ENCODE data around the gene ZBTB1.

ZBTB1 gene

GRCh38 chr14:64542836-64543201 is 38.2 kb downstream of the ZBTB1 start:
- ATAC-seq, result no peak
- TF ChIP-seq ZNF8 (CRISPR knock-in tag; IDR thresholded peaks at IDR 0.05) (no peak), PPARA (CRISPR knock-in tag; IDR thresholded peaks at IDR 0.05; ENCODE audit: borderline replicate concordance) (no peak), ZFP30 (CRISPR knock-in tag; IDR thresholded peaks at IDR 0.05) (no peak), BACH2 (CRISPR knock-in tag; IDR thresholded peaks at IDR 0.05; ENCODE audit: borderline replicate concordance) (no peak), CSDC2 (CRISPR knock-in tag; IDR thresholded peaks at IDR 0.05) (no peak), ISL1 (CRISPR knock-in tag; IDR thresholded peaks at IDR 0.05) (no peak), GLIS3 (CRISPR knock-in tag; IDR thresholded peaks at IDR 0.05) (no peak)
- TF ChIP-seq, protein P1, sequence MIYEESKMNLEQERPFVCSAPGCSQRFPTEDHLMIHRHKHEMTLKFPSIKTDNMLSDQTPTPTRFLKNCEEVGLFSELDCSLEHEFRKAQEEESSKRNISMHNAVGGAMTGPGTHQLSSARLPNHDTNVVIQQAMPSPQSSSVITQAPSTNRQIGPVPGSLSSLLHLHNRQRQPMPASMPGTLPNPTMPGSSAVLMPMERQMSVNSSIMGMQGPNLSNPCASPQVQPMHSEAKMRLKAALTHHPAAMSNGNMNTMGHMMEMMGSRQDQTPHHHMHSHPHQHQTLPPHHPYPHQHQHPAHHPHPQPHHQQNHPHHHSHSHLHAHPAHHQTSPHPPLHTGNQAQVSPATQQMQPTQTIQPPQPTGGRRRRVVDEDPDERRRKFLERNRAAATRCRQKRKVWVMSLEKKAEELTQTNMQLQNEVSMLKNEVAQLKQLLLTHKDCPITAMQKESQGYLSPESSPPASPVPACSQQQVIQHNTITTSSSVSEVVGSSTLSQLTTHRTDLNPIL (CRISPR knock-in tag; IDR thresholded peaks at IDR 0.05; ENCODE audit: low read depth), result no peak

- no peak for ATAC-seq
- TF ChIP-seq ZNF565 (CRISPR knock-in tag; conservative IDR thresholded peaks at IDR 0.05; ENCODE audit: low read depth) (no peak), RARB (CRISPR knock-in tag; IDR thresholded peaks at IDR 0.05) (no peak)
Observed at GRCh38 chr14:64544607-64545312, 40.2 kb downstream of the ZBTB1 start.

DNA sequence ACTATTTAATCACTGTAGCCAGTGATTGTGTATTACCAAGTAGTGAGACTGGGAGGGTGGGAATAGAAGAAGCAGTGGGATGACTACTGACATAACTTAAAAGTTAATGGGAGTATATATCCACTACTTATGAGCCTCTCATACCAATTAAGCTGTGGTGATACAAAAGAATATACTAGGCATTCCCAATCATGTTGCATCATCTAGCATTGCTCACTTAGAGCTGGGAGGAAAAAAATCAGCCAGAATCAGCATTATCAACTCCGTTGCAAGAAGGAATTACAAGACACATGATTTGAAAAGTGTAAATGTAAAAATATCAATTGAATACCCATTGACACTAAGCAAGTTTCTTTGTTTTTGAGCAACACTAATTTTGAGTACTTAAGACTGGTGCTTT is 44.4 kb downstream of the ZBTB1 start:
- ATAC-seq, result no peak
- TF ChIP-seq ZC3H10 (CRISPR knock-in tag; IDR thresholded peaks at IDR 0.05) (no peak), OSR1 (CRISPR knock-in tag; IDR thresholded peaks at IDR 0.05) (no peak), ZNF70 (CRISPR knock-in tag; IDR thresholded peaks at IDR 0.05) (no peak), BACH2 (CRISPR knock-in tag; IDR thresholded peaks at IDR 0.05; ENCODE audit: borderline replicate concordance) (no peak), RARB (CRISPR knock-in tag; IDR thresholded peaks at IDR 0.05) (no peak), GLIS3 (CRISPR knock-in tag; IDR thresholded peaks at IDR 0.05) (no peak), ZNF8 (CRISPR knock-in tag; IDR thresholded peaks at IDR 0.05) (no peak), PPARA (CRISPR knock-in tag; IDR thresholded peaks at IDR 0.05; ENCODE audit: borderline replicate concordance) (no peak), PATZ1 (CRISPR knock-in tag; IDR thresholded peaks at IDR 0.05; ENCODE audit: borderline replicate concordance) (no peak)
- TF ChIP-seq, protein P2, sequence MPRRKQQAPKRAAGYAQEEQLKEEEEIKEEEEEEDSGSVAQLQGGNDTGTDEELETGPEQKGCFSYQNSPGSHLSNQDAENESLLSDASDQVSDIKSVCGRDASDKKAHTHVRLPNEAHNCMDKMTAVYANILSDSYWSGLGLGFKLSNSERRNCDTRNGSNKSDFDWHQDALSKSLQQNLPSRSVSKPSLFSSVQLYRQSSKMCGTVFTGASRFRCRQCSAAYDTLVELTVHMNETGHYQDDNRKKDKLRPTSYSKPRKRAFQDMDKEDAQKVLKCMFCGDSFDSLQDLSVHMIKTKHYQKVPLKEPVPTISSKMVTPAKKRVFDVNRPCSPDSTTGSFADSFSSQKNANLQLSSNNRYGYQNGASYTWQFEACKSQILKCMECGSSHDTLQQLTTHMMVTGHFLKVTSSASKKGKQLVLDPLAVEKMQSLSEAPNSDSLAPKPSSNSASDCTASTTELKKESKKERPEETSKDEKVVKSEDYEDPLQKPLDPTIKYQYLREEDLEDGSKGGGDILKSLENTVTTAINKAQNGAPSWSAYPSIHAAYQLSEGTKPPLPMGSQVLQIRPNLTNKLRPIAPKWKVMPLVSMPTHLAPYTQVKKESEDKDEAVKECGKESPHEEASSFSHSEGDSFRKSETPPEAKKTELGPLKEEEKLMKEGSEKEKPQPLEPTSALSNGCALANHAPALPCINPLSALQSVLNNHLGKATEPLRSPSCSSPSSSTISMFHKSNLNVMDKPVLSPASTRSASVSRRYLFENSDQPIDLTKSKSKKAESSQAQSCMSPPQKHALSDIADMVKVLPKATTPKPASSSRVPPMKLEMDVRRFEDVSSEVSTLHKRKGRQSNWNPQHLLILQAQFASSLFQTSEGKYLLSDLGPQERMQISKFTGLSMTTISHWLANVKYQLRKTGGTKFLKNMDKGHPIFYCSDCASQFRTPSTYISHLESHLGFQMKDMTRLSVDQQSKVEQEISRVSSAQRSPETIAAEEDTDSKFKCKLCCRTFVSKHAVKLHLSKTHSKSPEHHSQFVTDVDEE (CRISPR knock-in tag; IDR thresholded peaks at IDR 0.05), result no peak

- ATAC-seq, result no peak; the same call in 2 of the 3 replicates
- TF ChIP-seq, protein P3, sequence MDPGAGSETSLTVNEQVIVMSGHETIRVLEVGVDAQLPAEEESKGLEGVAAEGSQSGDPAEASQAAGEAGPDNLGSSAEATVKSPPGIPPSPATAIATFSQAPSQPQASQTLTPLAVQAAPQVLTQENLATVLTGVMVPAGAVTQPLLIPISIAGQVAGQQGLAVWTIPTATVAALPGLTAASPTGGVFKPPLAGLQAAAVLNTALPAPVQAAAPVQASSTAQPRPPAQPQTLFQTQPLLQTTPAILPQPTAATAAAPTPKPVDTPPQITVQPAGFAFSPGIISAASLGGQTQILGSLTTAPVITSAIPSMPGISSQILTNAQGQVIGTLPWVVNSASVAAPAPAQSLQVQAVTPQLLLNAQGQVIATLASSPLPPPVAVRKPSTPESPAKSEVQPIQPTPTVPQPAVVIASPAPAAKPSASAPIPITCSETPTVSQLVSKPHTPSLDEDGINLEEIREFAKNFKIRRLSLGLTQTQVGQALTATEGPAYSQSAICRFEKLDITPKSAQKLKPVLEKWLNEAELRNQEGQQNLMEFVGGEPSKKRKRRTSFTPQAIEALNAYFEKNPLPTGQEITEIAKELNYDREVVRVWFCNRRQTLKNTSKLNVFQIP (CRISPR knock-in tag; IDR thresholded peaks at IDR 0.05; ENCODE audit: borderline replicate concordance, low read depth), result no peak
- TF ChIP-seq ZFP3 (CRISPR knock-in tag; IDR thresholded peaks at IDR 0.05) (no peak), SNAI2 (CRISPR knock-in tag; IDR thresholded peaks at IDR 0.05) (no peak), ZNF70 (CRISPR knock-in tag; IDR thresholded peaks at IDR 0.05) (no peak), ARNTL (CRISPR knock-in tag; IDR thresholded peaks at IDR 0.05; ENCODE audit: borderline replicate concordance, low read depth) (no peak), RARB (CRISPR knock-in tag; IDR thresholded peaks at IDR 0.05) (no peak), OSR1 (CRISPR knock-in tag; IDR thresholded peaks at IDR 0.05) (no peak), TCF4 (CRISPR knock-in tag; IDR thresholded peaks at IDR 0.05; ENCODE audit: borderline replicate concordance) (no peak), ZC3H10 (CRISPR knock-in tag; IDR thresholded peaks at IDR 0.05) (no peak), ESRRG (CRISPR knock-in tag; IDR thresholded peaks at IDR 0.05) (no peak), BACH2 (CRISPR knock-in tag; IDR thresholded peaks at IDR 0.05; ENCODE audit: borderline replicate concordance) (no peak), CSDC2 (CRISPR knock-in tag; IDR thresholded peaks at IDR 0.05) (no peak), PATZ1 (CRISPR knock-in tag; IDR thresholded peaks at IDR 0.05; ENCODE audit: borderline replicate concordance) (no peak), ISL1 (CRISPR knock-in tag; IDR thresholded peaks at IDR 0.05) (no peak), GLIS3 (CRISPR knock-in tag; IDR thresholded peaks at IDR 0.05) (no peak)
- TF ChIP-seq, protein P1 (CRISPR knock-in tag; IDR thresholded peaks at IDR 0.05; ENCODE audit: low read depth), result no peak
Observed at GRCh38 chr14:64549791-64550620, 45.4 kb downstream of the ZBTB1 start, which contains the start of gene PPP1R36. PPP1R36 (plus strand) TSS chr14:64549961; CDS start chr14:64549998, 37 bp downstream.
